Activated naive CD4-positive, alpha-beta T cell treated with anti-CD3 and anti-CD28 coated beads, Interleukin-2, amount 10 ng/mL, durations not matched to agents 7 days and 5 days (primary cell): ENCODE measurements around the gene NEMP1.

Experiments
- CTCF ChIA-PET: fragments of 350-600 bp; sonication (Branson Sonifier 250); formaldehyde crosslinking; loops from one replicate; lab custom pipeline; 2021; ENCODE audit warnings: antibody characterized with exemption; lab: Charles Lee
- DNase-seq: peaks from one replicate; pipeline ENCODE4 v3.0.0-alpha.2; 2020
- H3K27ac Mint-ChIP-seq: one replicate; pipeline ENCODE4 v1.8.0; 2021; ENCODE audit warnings: mild to moderate bottlenecking, moderate library complexity, mixed read lengths
- H3K27me3 Mint-ChIP-seq: one replicate; pipeline ENCODE4 v1.8.0; 2021; ENCODE audit warnings: mild to moderate bottlenecking, mixed read lengths
- H3K36me3 Mint-ChIP-seq: one replicate; pipeline ENCODE4 v1.8.0; 2021; ENCODE audit warnings: mixed read lengths
- H3K4me1 Mint-ChIP-seq: one replicate; pipeline ENCODE4 v1.8.0; 2021; ENCODE audit warnings: mixed read lengths
- H3K4me3 Mint-ChIP-seq: one replicate; pipeline ENCODE4 v1.8.0; 2021; ENCODE audit warnings: mild to moderate bottlenecking, moderate library complexity, mixed read lengths
- H3K9me3 Mint-ChIP-seq: one replicate; pipeline ENCODE4 v1.8.0; 2021; ENCODE audit warnings: mixed read lengths

NEMP1 gene

DNA sequence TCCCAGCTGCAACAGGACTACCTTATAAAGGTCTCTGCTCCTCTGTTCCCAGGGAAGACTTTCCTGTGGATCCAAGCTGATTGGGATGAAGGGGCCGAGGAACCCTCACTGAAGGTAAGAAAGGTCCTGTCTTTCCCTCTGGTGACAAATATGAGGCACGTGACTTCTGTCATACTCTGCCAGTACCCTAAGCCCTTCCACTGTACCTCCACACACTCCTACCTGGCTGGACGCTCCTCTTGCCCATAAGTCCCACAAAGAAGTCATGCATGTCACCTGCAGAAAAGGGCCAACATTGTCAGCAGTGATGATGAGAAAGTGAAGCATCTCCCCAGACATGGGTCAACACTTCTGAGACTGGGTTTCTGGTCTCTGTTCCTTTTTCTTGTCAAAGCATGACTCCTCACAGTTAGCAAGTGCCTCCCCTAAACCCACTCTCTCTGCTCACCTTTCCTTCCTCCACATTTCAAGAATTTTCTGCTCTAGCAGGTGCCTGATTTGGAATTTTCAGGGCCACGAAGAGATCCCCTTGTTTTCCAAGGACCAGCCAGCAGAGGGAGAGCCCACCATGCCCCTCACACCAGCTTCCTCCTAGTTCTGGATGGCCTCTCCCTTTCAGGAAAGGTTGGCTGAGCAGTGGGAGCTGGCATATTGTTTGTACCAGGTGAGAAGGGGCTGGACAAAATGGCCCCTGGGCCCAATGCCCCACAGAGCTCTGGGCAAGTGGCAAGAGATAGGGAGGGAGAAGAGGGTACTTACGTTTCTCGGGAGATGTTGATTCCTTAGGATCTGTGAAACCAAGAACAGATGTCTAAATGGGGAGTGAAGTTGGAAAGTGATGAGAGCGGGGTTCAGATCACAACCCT is 65.8 kb downstream of the NEMP1 start:
- Mint-ChIP-seq H3K27ac (no peak overlapping the region), H3K9me3 (no peaks in the 10 kb centered on the region), H3K4me1 (peaks cover 42% of the 10 kb centered on the region), H3K4me3 (no peak overlapping the region), H3K27me3 (peaks cover 36% of the 10 kb centered on the region), H3K36me3 (no peaks in the 10 kb centered on the region)
- no peak for DNase-seq
- CTCF ChIA-PET, result interaction anchor here (1.0 to 8.9 kb wide), 5 partner anchors 9 to 99 kb away, joined by 3 to 147 read pairs (median 4); no protein-coding TSS in a partner anchor

GRCh38 chr12:57011438-57012424 is 66.9 kb downstream of the NEMP1 start:
- CTCF ChIA-PET, result interaction anchor here (1.0 to 8.9 kb wide), 11 partner anchors 10 to 104 kb away, joined by 3 to 147 read pairs (median 7); partner anchors contain the start of gene STAT6
- Mint-ChIP-seq H3K36me3 (no peaks in the 10 kb centered on the region), H3K27me3 (peaks cover 36% of the 10 kb centered on the region), H3K9me3 (no peaks in the 10 kb centered on the region), H3K4me3 (peak overlapping the region; percentile 8), H3K27ac (peak overlapping the region; percentile 79), H3K4me1 (peaks cover 53% of the 10 kb centered on the region)
- DNase-seq, result peak; percentile 59

- Mint-ChIP-seq H3K4me3 (no peak overlapping the region), H3K9me3 (no peaks in the 10 kb centered on the region), H3K27me3 (peaks cover 28% of the 10 kb centered on the region), H3K4me1 (peaks cover 55% of the 10 kb centered on the region), H3K36me3 (no peaks in the 10 kb centered on the region), H3K27ac (peak overlapping the region; percentile 79)
- CTCF ChIA-PET, result interaction anchor here (0.7 to 8.9 kb wide), 13 partner anchors 9 to 821 kb away, joined by 3 to 147 read pairs (median 6); partner anchors contain the start of gene STAT6
- no peak for DNase-seq
These were observed 67.9 kb downstream of the NEMP1 start for GRCh38 chr12:57010627-57011247.

DNA sequence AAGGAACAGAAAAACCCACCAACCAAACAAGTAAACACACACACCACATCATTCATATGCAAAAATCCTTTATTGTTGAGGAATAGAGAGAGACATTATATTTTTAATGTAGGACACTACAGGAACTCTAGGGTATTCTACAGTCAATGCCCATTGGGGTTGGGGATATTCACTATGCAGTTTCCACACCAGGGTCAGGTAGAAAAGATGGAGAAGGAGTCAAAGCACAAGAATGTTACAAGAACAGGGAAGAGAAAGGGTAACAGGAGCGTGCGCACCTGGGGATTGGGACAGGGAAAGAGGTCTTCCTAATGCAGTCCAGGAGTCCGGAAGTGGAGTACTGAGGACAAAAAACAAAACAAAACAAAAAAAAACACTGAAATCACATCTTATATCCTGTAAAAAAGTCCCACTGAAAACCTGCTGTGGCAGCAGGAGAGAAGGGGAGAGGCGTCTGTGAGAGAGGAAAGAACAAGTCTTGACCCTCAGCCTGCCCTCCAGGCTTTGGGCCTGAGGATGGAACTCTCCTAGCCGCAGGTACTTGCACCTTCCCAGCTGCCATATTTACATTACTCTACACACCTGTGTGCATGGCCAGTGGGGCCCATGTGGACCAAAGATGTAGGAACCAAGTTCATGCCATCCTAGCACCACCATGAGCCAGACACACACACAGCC is 68.5 kb downstream of the NEMP1 start:
- Mint-ChIP-seq H3K27me3 (peaks cover 22% of the 10 kb centered on the region), H3K4me1 (peaks cover 62% of the 10 kb centered on the region), H3K27ac (no peak overlapping the region), H3K4me3 (no peak overlapping the region), H3K36me3 (peaks cover 3% of the 10 kb centered on the region), H3K9me3 (no peaks in the 10 kb centered on the region)
- no peak for DNase-seq
- CTCF ChIA-PET, result interaction anchor here (0.7 to 8.9 kb wide), 15 partner anchors 9 to 820 kb away, joined by 3 to 147 read pairs (median 7); partner anchors contain the start of gene STAT6

- Mint-ChIP-seq H3K4me3 (no peak overlapping the region), H3K27me3 (peaks cover 4% of the 10 kb centered on the region), H3K9me3 (no peaks in the 10 kb centered on the region), H3K27ac (peak overlapping the region; percentile 77), H3K4me1 (peaks cover 69% of the 10 kb centered on the region), H3K36me3 (peaks cover 16% of the 10 kb centered on the region)
- CTCF ChIA-PET, result interaction anchor here (0.8 to 8.9 kb wide), 19 partner anchors 9 to 173 kb away, joined by 3 to 147 read pairs (median 5); partner anchors contain the start of gene STAT6
- DNase-seq, result no peak
These were observed 70.4 kb downstream of the NEMP1 start for GRCh38 chr12:57008178-57008577.

GRCh38 chr12:57006809-57007475 is 71.6 kb downstream of the NEMP1 start:
- Mint-ChIP-seq H3K4me1 (peaks cover 62% of the 10 kb centered on the region), H3K4me3 (peak overlapping the region; percentile 82), H3K36me3 (peaks cover 23% of the 10 kb centered on the region), H3K9me3 (no peaks in the 10 kb centered on the region), H3K27ac (peak overlapping the region; percentile 77), H3K27me3 (no peaks in the 10 kb centered on the region)
- CTCF ChIA-PET, result interaction anchor here (0.6 to 8.9 kb wide), 6 partner anchors 15 to 104 kb away, joined by 3 to 147 read pairs (median 10); partner anchors contain the start of genes MYO1A and STAT6
- DNase-seq, result peak; percentile 29

DNA sequence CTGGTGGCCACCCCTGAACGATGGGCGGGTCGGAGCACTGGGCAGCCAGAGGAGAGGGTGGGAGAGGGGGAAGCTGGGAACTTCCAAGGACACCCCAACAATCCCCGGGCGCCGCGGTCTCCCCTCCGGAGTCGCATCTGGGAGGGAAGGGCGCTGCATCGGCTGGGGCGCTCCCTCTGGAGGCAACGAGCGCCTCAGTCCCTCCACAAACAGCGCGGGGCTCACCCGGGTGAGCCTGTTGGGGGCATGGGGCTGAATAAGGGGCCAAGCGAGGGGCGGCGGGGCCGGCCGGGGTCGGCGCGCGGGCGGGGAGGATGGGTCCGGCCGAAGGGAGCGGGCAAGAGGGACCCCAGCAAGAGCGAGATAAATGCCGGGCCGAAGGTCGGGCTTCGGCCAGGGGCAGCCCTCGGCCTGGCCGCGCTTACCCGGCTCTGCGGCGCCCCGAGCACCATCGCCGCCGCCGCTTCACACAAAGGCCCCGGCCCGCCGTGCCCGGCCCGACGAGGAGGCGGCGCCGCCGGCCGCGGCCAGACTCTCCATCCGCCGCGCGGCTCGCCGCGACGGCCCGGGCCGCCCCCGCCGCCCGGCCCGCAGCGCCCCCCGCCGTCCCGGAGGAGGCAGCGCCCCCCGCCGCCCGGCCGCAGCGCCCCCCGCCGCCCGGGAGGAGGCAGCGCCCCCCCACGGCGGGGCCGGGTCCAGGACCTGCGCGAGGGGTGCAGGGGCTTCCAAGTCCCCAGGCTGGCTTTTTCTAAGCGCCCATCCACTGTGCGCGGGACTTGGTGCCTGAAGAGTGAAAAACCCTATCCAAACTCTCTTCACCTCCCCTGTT is 72.4 kb downstream of the NEMP1 start, which contains the start of gene ZBTB39:
ZBTB39 (minus strand) TSS at position 567 of the 829 bp plus-strand sequence. CDS start 1,629 bp downstream, outside the sequence.
- peak within 1 kb of the TSS; percentile 79 for H3K27ac Mint-ChIP-seq
- DNase-seq, result peak; percentile 64
- peak within 1 kb of the TSS; percentile 90 for H3K4me3 Mint-ChIP-seq
- H3K27me3 Mint-ChIP-seq, result no peaks in the 10 kb centered on the region
- CTCF ChIA-PET, result interaction anchor here (1.0 to 8.9 kb wide), 14 partner anchors 9 to 252 kb away, joined by 3 to 147 read pairs (median 8); partner anchors contain the start of genes MYO1A and STAT6
- no peaks in the 10 kb centered on the region for H3K9me3 Mint-ChIP-seq
- H3K4me1 Mint-ChIP-seq, result peaks cover 62% of the 10 kb centered on the region
- peaks cover 27% of the 10 kb centered on the region for H3K36me3 Mint-ChIP-seq
